Measurements from ENCODE around the gene S100A5.
"Not testable (repeated sequence)": the region's sequence is repeated elsewhere in the genome, so short reads cannot be mapped to it uniquely, and the experiment has no call there.

Gene S100A5

DNA sequence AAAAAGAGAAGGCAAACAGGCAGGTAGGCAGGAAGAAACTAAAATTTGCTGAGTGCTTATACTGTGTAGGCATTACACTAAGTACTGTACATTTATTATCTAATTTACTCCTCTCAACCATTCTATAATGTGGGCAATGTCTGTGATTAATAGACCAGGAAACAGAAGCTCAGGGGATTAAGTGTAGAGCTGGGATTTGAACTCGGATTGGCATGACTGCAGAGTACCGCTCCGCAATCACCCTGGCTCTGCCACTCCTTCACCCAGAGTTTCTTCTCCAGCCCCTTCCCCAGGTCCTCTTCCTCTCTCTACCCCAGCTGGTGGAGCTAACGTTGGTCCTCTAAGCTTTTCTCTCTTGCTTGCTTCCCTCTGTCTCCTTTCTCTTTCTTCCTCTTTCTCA, 36.4 kb upstream of the S100A5 start:
- Histone ChIP-seq H3K36me3 (replicated peaks; ENCODE audit: insufficient read depth, low read length) (no peaks in the 10 kb centered on the region), H3K4me2 (ENCODE audit: low read depth, low read length) (no peak overlapping the region), H3F3A (ENCODE audit: insufficient read depth, low read length) (no peaks in the 10 kb centered on the region), H3K27me3 (replicated peaks; ENCODE audit: insufficient read depth, low read length) (peaks cover 11% of the 10 kb centered on the region), H3K9me2 (replicated peaks; ENCODE audit: insufficient read depth, low read length) (no peaks in the 10 kb centered on the region), H3K9me3 (replicated peaks; ENCODE audit: insufficient read depth, low read length) (no peaks in the 10 kb centered on the region), H4K20me1 (ENCODE audit: insufficient read depth, low read length) (no peaks in the 10 kb centered on the region), H3K4me1 (ENCODE audit: low read length) (no peaks in the 10 kb centered on the region), H3K9ac (ENCODE audit: low read length) (no peak overlapping the region), H3K27ac (ENCODE audit: low read length) (no peak overlapping the region), H3K79me2 (ENCODE audit: low read length) (no peaks in the 10 kb centered on the region), H2AFZ (ENCODE audit: low read length) (no peak overlapping the region), H3K4me3 (ENCODE audit: low read length) (no peak overlapping the region)
- TF ChIP-seq EZH2 (optimal IDR thresholded peaks at IDR 0.05; ENCODE audit: low read depth, low read length), result no peak
- TF ChIP-seq, protein P1, sequence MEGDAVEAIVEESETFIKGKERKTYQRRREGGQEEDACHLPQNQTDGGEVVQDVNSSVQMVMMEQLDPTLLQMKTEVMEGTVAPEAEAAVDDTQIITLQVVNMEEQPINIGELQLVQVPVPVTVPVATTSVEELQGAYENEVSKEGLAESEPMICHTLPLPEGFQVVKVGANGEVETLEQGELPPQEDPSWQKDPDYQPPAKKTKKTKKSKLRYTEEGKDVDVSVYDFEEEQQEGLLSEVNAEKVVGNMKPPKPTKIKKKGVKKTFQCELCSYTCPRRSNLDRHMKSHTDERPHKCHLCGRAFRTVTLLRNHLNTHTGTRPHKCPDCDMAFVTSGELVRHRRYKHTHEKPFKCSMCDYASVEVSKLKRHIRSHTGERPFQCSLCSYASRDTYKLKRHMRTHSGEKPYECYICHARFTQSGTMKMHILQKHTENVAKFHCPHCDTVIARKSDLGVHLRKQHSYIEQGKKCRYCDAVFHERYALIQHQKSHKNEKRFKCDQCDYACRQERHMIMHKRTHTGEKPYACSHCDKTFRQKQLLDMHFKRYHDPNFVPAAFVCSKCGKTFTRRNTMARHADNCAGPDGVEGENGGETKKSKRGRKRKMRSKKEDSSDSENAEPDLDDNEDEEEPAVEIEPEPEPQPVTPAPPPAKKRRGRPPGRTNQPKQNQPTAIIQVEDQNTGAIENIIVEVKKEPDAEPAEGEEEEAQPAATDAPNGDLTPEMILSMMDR (IDR thresholded peaks at IDR 0.05; ENCODE audit: low read length), result no peak
- no peak for TF ChIP-seq EZH2phosphoT487 (IDR thresholded peaks at IDR 0.05; ENCODE audit: low read length)
- no peak for DNase-seq

- not testable (repeated sequence) for H3K9ac ChIP-seq (ENCODE audit: low read length); H2AFZ ChIP-seq (ENCODE audit: low read length); H3K4me2 ChIP-seq (ENCODE audit: low read depth, low read length); H3K79me2 ChIP-seq (ENCODE audit: low read length); H3F3A ChIP-seq (ENCODE audit: insufficient read depth, low read length); H3K4me3 ChIP-seq (ENCODE audit: low read length); H3K36me3 ChIP-seq (replicated peaks; ENCODE audit: insufficient read depth, low read length); H4K20me1 ChIP-seq (ENCODE audit: insufficient read depth, low read length); DNase-seq; H3K27ac ChIP-seq (ENCODE audit: low read length); H3K9me2 ChIP-seq (replicated peaks; ENCODE audit: insufficient read depth, low read length); H3K4me1 ChIP-seq (ENCODE audit: low read length); H3K9me3 ChIP-seq (replicated peaks; ENCODE audit: insufficient read depth, low read length)
- H3K27me3 ChIP-seq (replicated peaks; ENCODE audit: insufficient read depth, low read length), result peaks cover 11% of the 10 kb centered on the region
Observed at GRCh38 chr1:153575497-153575896, 34.8 kb upstream of the S100A5 start.

DNA sequence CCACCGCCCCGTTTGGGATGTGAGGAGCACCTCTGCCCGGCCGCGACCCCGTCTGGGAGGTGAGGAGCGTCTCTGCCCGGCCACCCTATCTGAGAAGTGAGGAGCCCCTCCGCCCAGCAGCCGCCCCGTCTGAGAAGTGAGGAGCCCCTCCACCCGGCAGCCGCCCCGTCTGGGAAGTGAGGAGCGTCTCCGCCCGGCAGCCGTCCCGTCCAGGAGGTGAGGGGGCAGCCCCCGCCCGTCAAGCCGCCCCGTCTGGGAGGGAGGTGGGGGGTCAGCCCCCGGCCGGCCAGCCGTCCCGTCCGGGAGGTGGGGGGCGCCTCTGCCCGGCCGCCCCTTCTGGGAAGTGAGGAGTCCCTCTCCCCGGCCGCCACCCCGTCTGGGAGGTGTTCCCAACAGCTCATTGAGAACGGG, 34.4 kb upstream of the S100A5 start:
- H3K9ac ChIP-seq (ENCODE audit: low read length); H3K27ac ChIP-seq (ENCODE audit: low read length); DNase-seq; H3K36me3 ChIP-seq (replicated peaks; ENCODE audit: insufficient read depth, low read length); H3K9me2 ChIP-seq (replicated peaks; ENCODE audit: insufficient read depth, low read length); H2AFZ ChIP-seq (ENCODE audit: low read length); H3K9me3 ChIP-seq (replicated peaks; ENCODE audit: insufficient read depth, low read length); H3K4me3 ChIP-seq (ENCODE audit: low read length); H3K79me2 ChIP-seq (ENCODE audit: low read length); H3F3A ChIP-seq (ENCODE audit: insufficient read depth, low read length); H4K20me1 ChIP-seq (ENCODE audit: insufficient read depth, low read length); H3K4me2 ChIP-seq (ENCODE audit: low read depth, low read length); H3K4me1 ChIP-seq (ENCODE audit: low read length): not testable (repeated sequence)
- H3K27me3 ChIP-seq (replicated peaks; ENCODE audit: insufficient read depth, low read length), result peaks cover 11% of the 10 kb centered on the region

DNA sequence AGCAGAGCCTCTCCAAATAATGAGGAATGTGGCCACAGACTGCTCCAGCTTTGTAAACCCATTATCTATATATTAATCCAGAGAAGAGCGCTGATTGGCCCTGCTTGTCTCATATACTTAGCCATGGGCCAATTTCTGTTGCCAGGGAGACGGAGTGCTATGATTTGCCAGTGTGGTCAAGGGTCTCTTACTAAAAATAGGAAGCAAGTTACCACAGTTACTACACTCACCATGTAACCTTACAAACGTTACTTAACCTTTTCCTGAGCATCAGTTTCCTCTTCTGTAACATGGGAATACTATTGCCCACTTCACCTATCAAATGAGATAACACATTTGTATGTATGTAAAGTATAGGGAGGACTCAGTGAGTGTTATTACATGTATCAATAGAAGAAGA, 32.6 kb upstream of the S100A5 start:
- Histone ChIP-seq H3K79me2 (ENCODE audit: low read length) (no peaks in the 10 kb centered on the region), H3K9me3 (replicated peaks; ENCODE audit: insufficient read depth, low read length) (no peaks in the 10 kb centered on the region), H3K4me3 (ENCODE audit: low read length) (no peak overlapping the region), H4K20me1 (ENCODE audit: insufficient read depth, low read length) (no peaks in the 10 kb centered on the region), H3K27ac (ENCODE audit: low read length) (no peak overlapping the region), H3K36me3 (replicated peaks; ENCODE audit: insufficient read depth, low read length) (no peaks in the 10 kb centered on the region), H3K9ac (ENCODE audit: low read length) (no peak overlapping the region), H2AFZ (ENCODE audit: low read length) (no peak overlapping the region), H3K9me2 (replicated peaks; ENCODE audit: insufficient read depth, low read length) (no peaks in the 10 kb centered on the region), H3K27me3 (replicated peaks; ENCODE audit: insufficient read depth, low read length) (peaks cover 8% of the 10 kb centered on the region), H3K4me2 (ENCODE audit: low read depth, low read length) (no peak overlapping the region), H3K4me1 (ENCODE audit: low read length) (0 out of 2 replicates have a peak, but pooled peaks cover 1% of the 10 kb centered on the region), H3F3A (ENCODE audit: insufficient read depth, low read length) (no peaks in the 10 kb centered on the region)
- DNase-seq, result no peak
- TF ChIP-seq EZH2 (optimal IDR thresholded peaks at IDR 0.05; ENCODE audit: low read depth, low read length) (no peak), EZH2phosphoT487 (IDR thresholded peaks at IDR 0.05; ENCODE audit: low read length) (no peak)
- TF ChIP-seq, protein P1 (IDR thresholded peaks at IDR 0.05; ENCODE audit: low read length), result no peak

All from MM.1S (cell line).